ENCODE measurements around the gene OGFOD3. TPM values are rescaled to one million over a fixed set of nuclear protein-coding genes. Genes with fewer than 3 reads are reported as not detected.
A peak's percentile ranks its signal among the peaks of the same experiment; 100 is the strongest.

Gene OGFOD3
- total RNA-seq, 4 donors from 2014 or later = 13.0 to 33.5 (median 20.0) TPM

GRCh38 chr17:82441691-82442487, 23.5 kb upstream of the OGFOD3 start:
- TF ChIP-seq POLR2AphosphoS5 (IDR thresholded peaks at IDR 0.05) = no peak
- TF ChIP-seq POLR2A (IDR thresholded peaks at IDR 0.05) = no peak
- TF ChIP-seq EP300 (IDR thresholded peaks at IDR 0.05) = no peak
- TF ChIP-seq, protein P1, sequence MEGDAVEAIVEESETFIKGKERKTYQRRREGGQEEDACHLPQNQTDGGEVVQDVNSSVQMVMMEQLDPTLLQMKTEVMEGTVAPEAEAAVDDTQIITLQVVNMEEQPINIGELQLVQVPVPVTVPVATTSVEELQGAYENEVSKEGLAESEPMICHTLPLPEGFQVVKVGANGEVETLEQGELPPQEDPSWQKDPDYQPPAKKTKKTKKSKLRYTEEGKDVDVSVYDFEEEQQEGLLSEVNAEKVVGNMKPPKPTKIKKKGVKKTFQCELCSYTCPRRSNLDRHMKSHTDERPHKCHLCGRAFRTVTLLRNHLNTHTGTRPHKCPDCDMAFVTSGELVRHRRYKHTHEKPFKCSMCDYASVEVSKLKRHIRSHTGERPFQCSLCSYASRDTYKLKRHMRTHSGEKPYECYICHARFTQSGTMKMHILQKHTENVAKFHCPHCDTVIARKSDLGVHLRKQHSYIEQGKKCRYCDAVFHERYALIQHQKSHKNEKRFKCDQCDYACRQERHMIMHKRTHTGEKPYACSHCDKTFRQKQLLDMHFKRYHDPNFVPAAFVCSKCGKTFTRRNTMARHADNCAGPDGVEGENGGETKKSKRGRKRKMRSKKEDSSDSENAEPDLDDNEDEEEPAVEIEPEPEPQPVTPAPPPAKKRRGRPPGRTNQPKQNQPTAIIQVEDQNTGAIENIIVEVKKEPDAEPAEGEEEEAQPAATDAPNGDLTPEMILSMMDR (IDR thresholded peaks at IDR 0.05) = no peak
- Histone ChIP-seq H3K36me3 (peaks cover 47% of the 10 kb centered on the region), H3K9me3 (no peaks in the 10 kb centered on the region), H3K27ac (no peak overlapping the region), H3K27me3 (no peaks in the 10 kb centered on the region), H3K4me1 (peaks cover 26% of the 10 kb centered on the region), H3K4me3 (no peak overlapping the region)
- no peak for DNase-seq (ENCODE audit: low spot score in 2 of 2)
- 83% methylated on average over 16 of the region's 27 CpGs for WGBS

DNA sequence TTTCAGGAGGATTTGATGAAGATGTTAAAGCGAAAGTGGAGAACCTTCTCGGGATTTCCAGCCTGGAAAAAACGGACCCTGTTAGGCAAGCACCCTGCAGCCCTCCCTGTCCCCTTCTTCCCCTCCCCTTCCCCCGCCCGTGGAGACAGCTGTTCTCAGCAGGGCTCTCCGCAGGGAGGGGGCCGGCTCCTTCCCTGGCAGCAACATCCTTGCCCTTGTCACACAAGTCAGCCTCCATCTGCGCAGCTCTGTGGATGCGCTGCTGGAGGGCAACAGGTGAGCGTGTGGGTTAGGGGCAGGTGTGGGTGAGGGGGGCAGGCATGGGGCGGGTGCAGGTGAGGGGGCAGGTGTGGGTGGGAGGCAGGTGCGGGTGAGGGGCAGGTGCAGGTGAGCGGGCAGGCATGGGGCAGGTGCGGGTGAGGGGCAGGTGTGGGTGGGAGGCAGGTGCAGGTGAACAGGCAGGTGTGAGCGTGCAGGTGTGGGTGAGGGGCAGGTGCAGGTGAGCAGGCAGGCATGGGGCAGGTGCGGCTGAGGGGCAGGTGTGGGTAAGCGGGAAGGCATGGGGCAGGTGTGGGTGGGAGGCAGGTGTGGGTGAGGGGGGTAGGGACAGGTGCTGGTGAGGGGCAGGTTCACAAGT, 22.7 kb upstream of the OGFOD3 start:
- H3K9me3 ChIP-seq = no peaks in the 10 kb centered on the region
- H3K4me3 ChIP-seq = no peak overlapping the region
- peaks cover 54% of the 10 kb centered on the region for H3K36me3 ChIP-seq
- H3K27me3 ChIP-seq = no peaks in the 10 kb centered on the region
- no peak overlapping the region for H3K27ac ChIP-seq
- peak in 1 of 2 donors; percentile 69 for DNase-seq (ENCODE audit: low spot score in 2 of 2)
- TF ChIP-seq, protein P1 (IDR thresholded peaks at IDR 0.05) = no peak
- no peak for TF ChIP-seq POLR2AphosphoS5 (IDR thresholded peaks at IDR 0.05)
- no peak for TF ChIP-seq EP300 (IDR thresholded peaks at IDR 0.05)
- 55% methylated on average over 16 of the region's 17 CpGs for WGBS
- peaks cover 20% of the 10 kb centered on the region for H3K4me1 ChIP-seq

DNA sequence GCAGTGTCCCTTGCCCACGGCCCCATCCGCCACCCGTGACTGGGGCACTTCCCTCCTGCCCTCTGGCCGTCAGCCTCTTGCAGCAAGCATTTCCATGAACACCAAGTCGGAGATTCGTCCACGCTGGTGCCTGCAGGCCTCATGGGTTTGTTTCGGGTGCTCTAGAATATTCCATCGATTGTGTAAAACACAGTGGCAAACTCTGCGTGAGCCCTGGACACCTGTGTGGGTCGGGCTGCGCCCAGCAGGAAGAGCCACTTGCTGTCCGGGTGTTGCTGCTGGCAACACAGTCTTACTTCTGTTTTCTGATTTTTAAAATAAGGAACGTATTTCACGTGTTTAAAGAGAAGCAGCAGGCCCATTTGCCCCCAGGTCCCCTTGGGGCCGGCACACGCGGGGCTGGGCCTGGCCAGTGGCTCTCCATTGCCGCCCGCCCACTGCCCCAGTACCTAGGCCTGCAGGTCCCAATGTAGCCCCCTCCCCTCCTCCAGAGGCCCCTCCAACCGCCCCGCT, 22.1 kb upstream of the OGFOD3 start:
- Histone ChIP-seq H3K4me1 (peaks cover 14% of the 10 kb centered on the region), H3K27me3 (no peaks in the 10 kb centered on the region), H3K9me3 (no peaks in the 10 kb centered on the region), H3K36me3 (peaks cover 59% of the 10 kb centered on the region), H3K4me3 (no peak overlapping the region), H3K27ac (peak overlapping the region; percentile 44)
- no peak for TF ChIP-seq EP300 (IDR thresholded peaks at IDR 0.05)
- TF ChIP-seq, protein P1 (IDR thresholded peaks at IDR 0.05) = no peak
- 78% methylated on average over 19 of the region's 22 CpGs for WGBS
- DNase-seq (ENCODE audit: low spot score in 2 of 2) = peak in 1 of 2 donors; percentile 63

GRCh38 chr17:82439829-82440365, 21.5 kb upstream of the OGFOD3 start:
- Histone ChIP-seq H3K27ac (peak overlapping the region; percentile 44), H3K4me1 (peaks cover 8% of the 10 kb centered on the region), H3K36me3 (peaks cover 66% of the 10 kb centered on the region), H3K27me3 (no peaks in the 10 kb centered on the region), H3K4me3 (no peak overlapping the region), H3K9me3 (no peaks in the 10 kb centered on the region)
- 95% methylated on average over 21 of the region's 34 CpGs for WGBS
- DNase-seq (ENCODE audit: low spot score in 2 of 2) = peak in 1 of 2 donors; percentile 61
- TF ChIP-seq EP300 (IDR thresholded peaks at IDR 0.05) (no peak), POLR2AphosphoS5 (IDR thresholded peaks at IDR 0.05) (no peak), POLR2A (IDR thresholded peaks at IDR 0.05) (no peak)
- TF ChIP-seq, protein P1 (IDR thresholded peaks at IDR 0.05) = no peak

Measured in suprapubic skin (tissue), 4 donors.